ENCODE measurements around the gene METTL24.
"Not testable (repeated sequence)": the region's sequence is repeated elsewhere in the genome, so short reads cannot be mapped to it uniquely, and the experiment has no call there.

Gene METTL24

GRCh38 chr6:110360676-110361075, 2.5 kb upstream of the METTL24 start:
- no peak for DNase-seq (ENCODE audit: low spot score)

- no peak for DNase-seq (ENCODE audit: low spot score)
Measured at GRCh38 chr6:110359556-110359955, 1.4 kb upstream of the METTL24 start.

- DNase-seq (ENCODE audit: low spot score), result no peak
Measured at GRCh38 chr6:110358553-110359160, 508 bp upstream of the METTL24 start.

GRCh38 chr6:110357298-110357663, 868 bp downstream of the METTL24 start:
- DNase-seq (ENCODE audit: low spot score), result no peak

GRCh38 chr6:110356778-110357177, 1.4 kb downstream of the METTL24 start:
- no peak for DNase-seq (ENCODE audit: low spot score)

GRCh38 chr6:110355727-110356126, 2.4 kb downstream of the METTL24 start:
- DNase-seq (ENCODE audit: low spot score), result no peak

- no peak for DNase-seq (ENCODE audit: low spot score)
Measured at GRCh38 chr6:110355022-110355421, 3.1 kb downstream of the METTL24 start.

- DNase-seq (ENCODE audit: low spot score), result no peak
Measured at GRCh38 chr6:110354153-110354552, 4.0 kb downstream of the METTL24 start.

GRCh38 chr6:110353457-110354001, 4.6 kb downstream of the METTL24 start:
- DNase-seq (ENCODE audit: low spot score), result no peak

GRCh38 chr6:110352563-110353262, 5.4 kb downstream of the METTL24 start:
- no peak for DNase-seq (ENCODE audit: low spot score)

GRCh38 chr6:110351986-110352385, 6.2 kb downstream of the METTL24 start:
- DNase-seq (ENCODE audit: low spot score), result no peak

GRCh38 chr6:110351546-110351945, 6.6 kb downstream of the METTL24 start:
- DNase-seq (ENCODE audit: low spot score), result no peak

GRCh38 chr6:110350593-110350992, 7.6 kb downstream of the METTL24 start:
- not testable (repeated sequence) for DNase-seq (ENCODE audit: low spot score)

GRCh38 chr6:110348961-110349690, 9.0 kb downstream of the METTL24 start:
- DNase-seq (ENCODE audit: low spot score), result no peak

GRCh38 chr6:110345025-110345424, 13.1 kb downstream of the METTL24 start:
- DNase-seq (ENCODE audit: low spot score), result no peak

GRCh38 chr6:110342759-110343158, 15.4 kb downstream of the METTL24 start:
- DNase-seq (ENCODE audit: low spot score), result no peak

GRCh38 chr6:110341663-110342596, 16.2 kb downstream of the METTL24 start:
- DNase-seq (ENCODE audit: low spot score), result no peak

- no peak for DNase-seq (ENCODE audit: low spot score)
Measured at GRCh38 chr6:110341067-110341466, 17.1 kb downstream of the METTL24 start.

- no peak for DNase-seq (ENCODE audit: low spot score)
Measured at GRCh38 chr6:110340392-110340965, 17.7 kb downstream of the METTL24 start.

GRCh38 chr6:110338820-110339470, 19.2 kb downstream of the METTL24 start:
- DNase-seq (ENCODE audit: low spot score), result no peak

- DNase-seq (ENCODE audit: low spot score), result no peak
Measured at GRCh38 chr6:110337486-110337885, 20.7 kb downstream of the METTL24 start.

Measured in globus pallidus (tissue), 1 donor.